AG04449 (cell line): ENCODE measurements around the gene AOC3.

Experiments
- CTCF ChIA-PET: fragments of 350-600 bp; formaldehyde crosslinking; extraction: SDS; loops from one replicate; lab custom pipeline; 2021; ENCODE audit warnings: antibody characterized with exemption; lab: Yijun Ruan, JAX
- POLR2A ChIA-PET: fragments of 400-600, 350-600 bp; formaldehyde crosslinking; extraction: SDS; loops from one replicate; lab custom pipeline; 2020; ENCODE audit warnings: antibody characterized with exemption, inconsistent platforms; lab: Yijun Ruan, JAX
- DNase-seq: peaks from one replicate; pipeline ENCODE4 v3.0.0-alpha.2; 2010; ENCODE audit warnings: low read depth, low spot score
- H3K4me3 ChIP-seq: 2 replicates; pipeline ENCODE4 v1.5.1; 2011; ENCODE audit warnings: low read depth, mild to moderate bottlenecking, control low read depth, low read length
- TF ChIP-seq, protein P1 (sequence below): IDR thresholded peaks from one replicate; pipeline ENCODE4 v1.5.1; 2011; ENCODE audit warnings: mild to moderate bottlenecking, moderate library complexity, low read length, control low read depth, inconsistent platforms; ENCODE audit not compliant: insufficient read depth; ENCODE audit errors: missing control alignments

The AOC3 gene

GRCh38 chr17:42904110-42904469 lies 53.1 kb downstream of the AOC3 start:
- ChIA-PET CTCF (interaction anchor here (1.4 kb wide), 1 partner anchor 16 kb away, joined by 4 read pairs; no protein-coding TSS in a partner anchor), POLR2A (no interaction called here)
- DNase-seq: no peak
- TF ChIP-seq, protein P1, sequence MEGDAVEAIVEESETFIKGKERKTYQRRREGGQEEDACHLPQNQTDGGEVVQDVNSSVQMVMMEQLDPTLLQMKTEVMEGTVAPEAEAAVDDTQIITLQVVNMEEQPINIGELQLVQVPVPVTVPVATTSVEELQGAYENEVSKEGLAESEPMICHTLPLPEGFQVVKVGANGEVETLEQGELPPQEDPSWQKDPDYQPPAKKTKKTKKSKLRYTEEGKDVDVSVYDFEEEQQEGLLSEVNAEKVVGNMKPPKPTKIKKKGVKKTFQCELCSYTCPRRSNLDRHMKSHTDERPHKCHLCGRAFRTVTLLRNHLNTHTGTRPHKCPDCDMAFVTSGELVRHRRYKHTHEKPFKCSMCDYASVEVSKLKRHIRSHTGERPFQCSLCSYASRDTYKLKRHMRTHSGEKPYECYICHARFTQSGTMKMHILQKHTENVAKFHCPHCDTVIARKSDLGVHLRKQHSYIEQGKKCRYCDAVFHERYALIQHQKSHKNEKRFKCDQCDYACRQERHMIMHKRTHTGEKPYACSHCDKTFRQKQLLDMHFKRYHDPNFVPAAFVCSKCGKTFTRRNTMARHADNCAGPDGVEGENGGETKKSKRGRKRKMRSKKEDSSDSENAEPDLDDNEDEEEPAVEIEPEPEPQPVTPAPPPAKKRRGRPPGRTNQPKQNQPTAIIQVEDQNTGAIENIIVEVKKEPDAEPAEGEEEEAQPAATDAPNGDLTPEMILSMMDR: no peak
- no peak overlapping the region for H3K4me3 ChIP-seq

GRCh38 chr17:42906772-42907446 lies 55.9 kb downstream of the AOC3 start:
- DNase-seq: no peak
- ChIA-PET POLR2A (no interaction called here), CTCF (no interaction called here)
- TF ChIP-seq, protein P1: no peak
- H3K4me3 ChIP-seq: no peak overlapping the region
